GM19467 (cell line): ENCODE data around the gene PRAMEF27.
"Not testable (repeated sequence)": the region's sequence is repeated elsewhere in the genome, so short reads cannot be mapped to it uniquely, and the experiment has no call there.

Experiments used
- ATAC-seq: cut with Tn5 transposase; IDR thresholded peaks from one replicate; pipeline ENCODE4 v1.9.1; 2021; ENCODE audit warnings: mild to moderate bottlenecking, moderate library complexity; ENCODE audit not compliant: unreplicated experiment

Gene PRAMEF27

DNA sequence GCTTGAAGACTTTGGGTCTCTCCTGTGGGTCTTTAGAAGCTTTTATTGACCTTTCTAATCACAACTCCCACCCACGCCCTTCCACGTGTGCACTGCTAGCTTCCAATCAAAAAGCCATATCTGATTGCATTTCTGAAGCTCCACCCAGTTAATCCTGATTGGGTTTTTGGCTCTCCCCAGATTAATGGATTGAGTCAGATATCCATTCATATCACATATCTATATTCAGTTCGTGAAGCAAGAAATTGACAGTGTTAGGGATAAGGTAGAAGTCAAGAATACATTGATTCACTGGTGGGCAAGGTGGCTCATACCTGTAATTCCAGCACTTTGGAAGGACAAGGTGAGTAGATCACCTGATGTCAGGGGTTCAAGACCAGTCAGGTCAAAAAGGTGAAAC, at the start of gene PRAMEF27:
TSS of gene PRAMEF27 (minus strand) at position 101 of the 400 bp plus-strand sequence. CDS start 2,916 bp downstream, outside the sequence.
- ATAC-seq = not testable (repeated sequence)

DNA sequence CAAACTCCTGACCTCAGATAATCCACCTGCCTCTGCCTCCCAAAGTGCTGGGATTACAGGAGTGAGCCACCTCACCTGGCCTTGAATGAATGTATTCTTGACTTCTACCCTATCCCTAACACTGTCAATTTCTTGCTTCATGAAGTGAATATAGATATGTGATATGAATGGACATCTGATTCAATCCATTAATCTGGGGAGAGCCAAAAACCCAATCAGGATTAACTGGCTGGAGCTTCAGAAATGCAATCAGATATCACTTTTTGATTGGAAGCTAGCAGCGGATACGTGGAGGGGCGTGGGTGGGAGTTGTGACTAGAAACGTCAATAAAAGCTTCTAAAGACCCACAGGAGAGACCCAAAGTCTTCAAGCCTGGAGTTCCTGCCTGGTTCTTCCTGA, 14.1 kb upstream of the PRAMEF27 start, which contains the start of gene PRAMEF25:
TSS of gene PRAMEF25 (plus strand) at position 301 of the 400 bp plus-strand sequence. CDS start 2,920 bp downstream, outside the sequence.
- ATAC-seq = not testable (repeated sequence)

DNA sequence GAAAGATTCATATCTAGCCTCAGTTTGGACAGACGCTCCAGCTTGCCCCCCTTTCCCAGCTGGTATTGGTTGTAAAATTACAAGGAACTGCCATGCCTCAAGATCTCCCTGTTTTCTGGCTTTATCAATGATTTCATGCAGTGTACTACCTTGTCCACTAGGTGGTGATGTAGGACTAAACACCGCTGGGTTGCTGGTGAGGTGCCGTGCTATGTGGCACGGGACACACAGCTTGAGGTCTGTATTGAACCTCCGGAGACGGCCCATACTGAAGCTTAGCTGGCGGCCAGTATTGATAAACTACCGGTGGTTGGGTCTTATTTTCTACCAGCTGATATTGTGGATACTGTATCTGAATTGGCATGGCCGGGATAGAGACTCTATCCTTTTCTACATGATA, 36.5 kb downstream of the PRAMEF27 start:
- not testable (repeated sequence) for ATAC-seq

DNA sequence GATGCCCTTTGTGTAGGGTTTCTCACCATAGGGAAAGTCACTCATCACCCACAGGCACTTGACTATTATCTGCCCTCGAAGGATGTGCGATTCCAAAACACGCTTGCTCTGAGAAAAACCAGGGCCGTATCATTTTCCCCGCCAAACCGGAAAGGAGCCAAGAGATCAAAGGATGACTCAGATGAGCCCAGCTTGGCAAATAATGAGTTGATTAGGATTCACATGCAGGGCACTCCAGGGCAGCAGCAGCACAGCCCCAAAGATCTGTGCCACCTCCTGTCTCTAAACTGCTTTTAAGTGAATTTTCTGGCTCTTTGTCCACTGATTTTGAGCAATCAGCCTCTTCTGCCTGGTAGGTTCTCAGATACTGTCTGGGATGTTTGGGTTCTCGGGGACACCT, 44.4 kb downstream of the PRAMEF27 start:
- ATAC-seq = not testable (repeated sequence)

DNA sequence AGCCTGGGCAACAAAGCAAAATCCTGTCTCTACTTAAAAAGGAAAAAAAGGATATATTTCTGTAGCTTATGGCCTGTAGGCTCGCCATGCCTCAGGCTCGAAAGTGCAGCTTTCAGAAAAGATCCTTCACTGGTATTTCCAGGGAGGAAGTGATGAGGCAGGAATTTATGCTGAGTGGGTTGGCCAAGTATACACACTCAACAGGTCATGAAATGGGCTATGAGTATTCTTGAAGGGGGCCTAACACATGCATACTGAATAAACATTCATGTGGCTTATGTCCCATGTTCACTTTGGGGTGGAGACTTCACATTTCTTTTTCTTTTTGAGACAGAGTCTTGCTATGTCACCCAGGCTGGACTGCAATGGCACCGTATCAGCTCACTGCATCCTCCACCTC, 47.0 kb downstream of the PRAMEF27 start:
- ATAC-seq = not testable (repeated sequence)

DNA sequence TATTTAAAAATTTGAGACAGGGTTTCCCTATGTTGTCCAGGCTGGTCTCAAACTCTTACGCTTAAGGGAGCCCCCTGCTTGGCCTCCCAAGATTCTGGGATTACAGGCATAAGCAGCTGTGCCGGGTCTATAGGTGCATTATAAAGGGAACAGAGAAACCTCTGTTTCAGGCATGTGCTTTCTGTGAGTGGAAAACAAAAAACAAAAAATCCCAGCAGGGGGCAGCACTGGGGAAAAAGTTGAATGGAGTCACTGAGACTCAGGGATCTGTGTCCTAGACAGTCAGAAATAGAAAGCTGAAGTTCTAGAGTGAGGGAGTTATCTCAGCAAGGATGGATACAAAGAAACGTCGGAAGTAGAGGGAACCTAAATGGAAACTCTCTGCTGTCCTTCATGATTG, 50.6 kb downstream of the PRAMEF27 start:
- not testable (repeated sequence) for ATAC-seq
